K562 (cell line): ENCODE data around the gene GCDH. TPM values are rescaled to one million over a fixed set of nuclear protein-coding genes. Genes with fewer than 3 reads are reported as not detected.

Experiments
- DPF2 ChIP-seq: fragments of 450-650 bp; IDR thresholded peaks from 2 replicates; pipeline ENCODE4 v1.6.1; 2016
- GABPB1 ChIP-seq: sonication (generic); formaldehyde crosslinking; IDR thresholded peaks from 2 replicates; pipeline ENCODE4 v1.8.0; 2022; ENCODE audit warnings: mild to moderate bottlenecking, missing genetic modification reagents
- HNRNPLL ChIP-seq: fragments of 200-400 bp; formaldehyde crosslinking; IDR thresholded peaks from 2 replicates; pipeline ENCODE4 v1.6.1; 2017; ENCODE audit warnings: low read length, low read depth, mild to moderate bottlenecking; ENCODE audit not compliant: poor library complexity, severe bottlenecking
- KLF1 ChIP-seq: fragments of 450-650 bp; IDR thresholded peaks from 2 replicates; pipeline ENCODE4 v1.6.1; 2016; ENCODE audit warnings: missing genetic modification characterization, missing compliant biosample characterization
- MEIS2 ChIP-seq: fragments of 450-650 bp; IDR thresholded peaks from 2 replicates; pipeline ENCODE4 v1.6.1; 2014; ENCODE audit warnings: mild to moderate bottlenecking; ENCODE audit not compliant: partially characterized antibody
- NFE2 ChIP-seq: IDR thresholded peaks from 2 replicates; pipeline ENCODE4 v1.6.1; 2014; ENCODE audit warnings: antibody characterized with exemption, low read depth
- NFYB ChIP-seq: IDR thresholded peaks from 2 replicates; pipeline ENCODE4 v1.6.1; 2011; ENCODE audit warnings: mild to moderate bottlenecking, moderate library complexity; ENCODE audit not compliant: insufficient read length; ENCODE audit errors: extremely low read depth
- POLR2A ChIP-seq: fragments of 450-650 bp; conservative IDR thresholded peaks from 2 replicates; pipeline ENCODE4 v1.6.1; 2016
- RBFOX2 ChIP-seq: fragments of 200-400 bp; formaldehyde crosslinking; IDR thresholded peaks from 2 replicates; pipeline ENCODE4 v1.6.1; 2017; ENCODE audit warnings: low read depth, mild to moderate bottlenecking, low read length, moderate library complexity
- SNIP1 ChIP-seq: fragments of 450-650 bp; IDR thresholded peaks from 2 replicates; pipeline ENCODE4 v1.7.1; 2017; ENCODE audit warnings: low read depth, mild to moderate bottlenecking
- TAF1 ChIP-seq: IDR thresholded peaks from 2 replicates; pipeline ENCODE4 v1.6.1; 2011; ENCODE audit warnings: mild to moderate bottlenecking, low read length, moderate library complexity; ENCODE audit not compliant: insufficient read depth, control insufficient read depth, severe bottlenecking; ENCODE audit errors: extremely low read depth
- TAF7 ChIP-seq: fragments of 450-650 bp; IDR thresholded peaks from 2 replicates; pipeline ENCODE4 v1.6.1; 2016; ENCODE audit warnings: missing genetic modification characterization, missing compliant biosample characterization
- polyA plus RNA-seq, 8 experiments: library from polyadenylated mRNA; depleted of rRNA in 4 of 8; stranded (reverse) in 5 of 8; unstranded in 3 of 8; fragments of >200 nt; fragmentation: Nextera tagmentation in 2 of 8; fragmentation: Illumina TruSeq in 1 of 8; extraction: Ambion mirVana in 2 of 8; extraction: Trizol in 1 of 8; gene quantifications; 2 replicates each; pipeline versions ENCODE4 v1.2.1 to v1.2.3, GENCODE V29; 2011 to 2014; ENCODE audit warnings: inconsistent platforms in 1 of 8, missing spikeins in 1 of 8
- total RNA-seq, 7 experiments: library from RNA; depleted of rRNA in 6 of 7; stranded (reverse); fragments of >200 nt in 6 of 7; fragmentation: Illumina TruSeq in 2 of 7; extraction: Trizol in 2 of 7; gene quantifications; 2 replicates each; pipeline versions ENCODE4 v1.2.1 to v1.2.3, GENCODE V29; 2011 to 2021; ENCODE audit warnings: low replicate concordance in 1 of 7
- TF ChIP-seq, protein P1 (sequence below), 2 experiments: fragments of 450-650 bp; IDR thresholded peaks; 2 replicates each; pipeline ENCODE4 v1.6.1; 2016
- TF ChIP-seq, protein P2 (sequence below): fragments of 450-650 bp; IDR thresholded peaks from 2 replicates; pipeline ENCODE4 v1.7.1; 2018; ENCODE audit warnings: mild to moderate bottlenecking, low read depth; ENCODE audit not compliant: partially characterized antibody
- TF ChIP-seq, protein P3 (sequence below): sonication (generic); formaldehyde crosslinking; IDR thresholded peaks from 2 replicates; pipeline ENCODE4 v1.8.1; 2022; ENCODE audit warnings: missing genetic modification reagents
- TF ChIP-seq, protein P4 (sequence below): fragments of 450-650 bp; IDR thresholded peaks from 2 replicates; pipeline ENCODE4 v1.6.1; 2016; ENCODE audit warnings: borderline replicate concordance
- TF ChIP-seq, protein P5 (sequence below): fragments of 450-650 bp; IDR thresholded peaks from one replicate; pipeline ENCODE4 v1.6.1; 2018; ENCODE audit warnings: mild to moderate bottlenecking, moderate library complexity; ENCODE audit not compliant: partially characterized antibody

The GCDH gene
- total and polyA plus RNA-seq, 9 of the 15 experiments (the other 6 are each of a cell fraction or from before 2014, with no cell fraction given): 2.9 to 50.8 (median 19.1) TPM

DNA sequence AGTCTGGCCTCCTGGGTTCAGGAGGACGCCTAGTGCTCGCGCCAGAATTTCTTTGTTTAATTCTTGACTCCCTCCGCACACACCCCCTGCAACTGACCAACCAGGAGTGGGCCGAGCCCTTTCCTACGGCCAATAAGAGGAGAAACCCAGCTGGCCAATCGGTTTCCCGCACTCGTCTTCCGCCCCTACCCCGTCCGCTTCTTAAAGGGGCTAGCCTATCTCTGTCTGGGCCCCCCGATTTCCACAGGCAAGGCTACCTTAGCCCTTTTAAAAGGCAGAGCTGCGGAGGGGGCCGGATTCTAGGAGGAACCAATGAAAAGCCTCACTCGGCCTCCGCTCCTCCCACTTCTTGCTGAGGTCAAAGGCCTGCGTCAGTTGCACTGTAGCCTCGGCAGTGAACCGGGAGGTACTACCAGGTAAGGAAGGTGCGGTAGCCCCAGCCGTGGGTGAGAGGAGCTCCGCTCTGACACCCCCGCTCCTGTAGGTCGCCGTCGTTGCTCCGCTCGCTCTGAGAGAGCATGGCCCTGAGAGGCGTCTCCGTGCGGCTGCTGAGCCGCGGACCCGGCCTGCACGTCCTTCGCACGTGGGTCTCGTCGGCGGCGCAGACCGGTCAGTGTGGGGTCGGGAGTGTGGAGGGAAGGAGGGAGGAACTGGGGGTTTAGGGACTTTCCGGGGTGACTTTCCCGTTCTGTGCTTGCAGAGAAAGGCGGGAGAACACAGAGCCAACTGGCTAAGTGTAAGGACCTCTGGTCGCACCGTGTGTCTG is at the start of gene GCDH (continued):
- peak; percentile 55; the same call in 1 of the 2 replicates for TF ChIP-seq GABPB1 (CRISPR knock-in tag)
- TF ChIP-seq, protein P1, sequence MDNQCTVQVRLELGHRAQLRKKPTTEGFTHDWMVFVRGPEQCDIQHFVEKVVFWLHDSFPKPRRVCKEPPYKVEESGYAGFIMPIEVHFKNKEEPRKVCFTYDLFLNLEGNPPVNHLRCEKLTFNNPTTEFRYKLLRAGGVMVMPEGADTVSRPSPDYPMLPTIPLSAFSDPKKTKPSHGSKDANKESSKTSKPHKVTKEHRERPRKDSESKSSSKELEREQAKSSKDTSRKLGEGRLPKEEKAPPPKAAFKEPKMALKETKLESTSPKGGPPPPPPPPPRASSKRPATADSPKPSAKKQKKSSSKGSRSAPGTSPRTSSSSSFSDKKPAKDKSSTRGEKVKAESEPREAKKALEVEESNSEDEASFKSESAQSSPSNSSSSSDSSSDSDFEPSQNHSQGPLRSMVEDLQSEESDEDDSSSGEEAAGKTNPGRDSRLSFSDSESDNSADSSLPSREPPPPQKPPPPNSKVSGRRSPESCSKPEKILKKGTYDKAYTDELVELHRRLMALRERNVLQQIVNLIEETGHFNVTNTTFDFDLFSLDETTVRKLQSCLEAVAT (IDR thresholded peaks at IDR 0.05): no peak; a peak in 1 of 4 replicates
- peak; percentile 68 for TF ChIP-seq HNRNPLL
- TF ChIP-seq POLR2A: peak; percentile 82
- no peak for TF ChIP-seq KLF1 (tag)
- no peak for TF ChIP-seq DPF2
- TF ChIP-seq NFE2: no peak
- TF ChIP-seq RBFOX2: peak; percentile 77
- no peak for TF ChIP-seq MEIS2
- peak; percentile 100 for TF ChIP-seq SNIP1
- TF ChIP-seq TAF7: no peak
- TF ChIP-seq, protein P2, sequence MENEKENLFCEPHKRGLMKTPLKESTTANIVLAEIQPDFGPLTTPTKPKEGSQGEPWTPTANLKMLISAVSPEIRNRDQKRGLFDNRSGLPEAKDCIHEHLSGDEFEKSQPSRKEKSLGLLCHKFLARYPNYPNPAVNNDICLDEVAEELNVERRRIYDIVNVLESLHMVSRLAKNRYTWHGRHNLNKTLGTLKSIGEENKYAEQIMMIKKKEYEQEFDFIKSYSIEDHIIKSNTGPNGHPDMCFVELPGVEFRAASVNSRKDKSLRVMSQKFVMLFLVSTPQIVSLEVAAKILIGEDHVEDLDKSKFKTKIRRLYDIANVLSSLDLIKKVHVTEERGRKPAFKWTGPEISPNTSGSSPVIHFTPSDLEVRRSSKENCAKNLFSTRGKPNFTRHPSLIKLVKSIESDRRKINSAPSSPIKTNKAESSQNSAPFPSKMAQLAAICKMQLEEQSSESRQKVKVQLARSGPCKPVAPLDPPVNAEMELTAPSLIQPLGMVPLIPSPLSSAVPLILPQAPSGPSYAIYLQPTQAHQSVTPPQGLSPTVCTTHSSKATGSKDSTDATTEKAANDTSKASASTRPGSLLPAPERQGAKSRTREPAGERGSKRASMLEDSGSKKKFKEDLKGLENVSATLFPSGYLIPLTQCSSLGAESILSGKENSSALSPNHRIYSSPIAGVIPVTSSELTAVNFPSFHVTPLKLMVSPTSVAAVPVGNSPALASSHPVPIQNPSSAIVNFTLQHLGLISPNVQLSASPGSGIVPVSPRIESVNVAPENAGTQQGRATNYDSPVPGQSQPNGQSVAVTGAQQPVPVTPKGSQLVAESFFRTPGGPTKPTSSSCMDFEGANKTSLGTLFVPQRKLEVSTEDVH: no peak
- peak; percentile 50 for TF ChIP-seq NFYB
- TF ChIP-seq, protein P3, sequence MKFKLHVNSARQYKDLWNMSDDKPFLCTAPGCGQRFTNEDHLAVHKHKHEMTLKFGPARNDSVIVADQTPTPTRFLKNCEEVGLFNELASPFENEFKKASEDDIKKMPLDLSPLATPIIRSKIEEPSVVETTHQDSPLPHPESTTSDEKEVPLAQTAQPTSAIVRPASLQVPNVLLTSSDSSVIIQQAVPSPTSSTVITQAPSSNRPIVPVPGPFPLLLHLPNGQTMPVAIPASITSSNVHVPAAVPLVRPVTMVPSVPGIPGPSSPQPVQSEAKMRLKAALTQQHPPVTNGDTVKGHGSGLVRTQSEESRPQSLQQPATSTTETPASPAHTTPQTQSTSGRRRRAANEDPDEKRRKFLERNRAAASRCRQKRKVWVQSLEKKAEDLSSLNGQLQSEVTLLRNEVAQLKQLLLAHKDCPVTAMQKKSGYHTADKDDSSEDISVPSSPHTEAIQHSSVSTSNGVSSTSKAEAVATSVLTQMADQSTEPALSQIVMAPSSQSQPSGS (CRISPR knock-in tag): no peak
- TF ChIP-seq, protein P4, sequence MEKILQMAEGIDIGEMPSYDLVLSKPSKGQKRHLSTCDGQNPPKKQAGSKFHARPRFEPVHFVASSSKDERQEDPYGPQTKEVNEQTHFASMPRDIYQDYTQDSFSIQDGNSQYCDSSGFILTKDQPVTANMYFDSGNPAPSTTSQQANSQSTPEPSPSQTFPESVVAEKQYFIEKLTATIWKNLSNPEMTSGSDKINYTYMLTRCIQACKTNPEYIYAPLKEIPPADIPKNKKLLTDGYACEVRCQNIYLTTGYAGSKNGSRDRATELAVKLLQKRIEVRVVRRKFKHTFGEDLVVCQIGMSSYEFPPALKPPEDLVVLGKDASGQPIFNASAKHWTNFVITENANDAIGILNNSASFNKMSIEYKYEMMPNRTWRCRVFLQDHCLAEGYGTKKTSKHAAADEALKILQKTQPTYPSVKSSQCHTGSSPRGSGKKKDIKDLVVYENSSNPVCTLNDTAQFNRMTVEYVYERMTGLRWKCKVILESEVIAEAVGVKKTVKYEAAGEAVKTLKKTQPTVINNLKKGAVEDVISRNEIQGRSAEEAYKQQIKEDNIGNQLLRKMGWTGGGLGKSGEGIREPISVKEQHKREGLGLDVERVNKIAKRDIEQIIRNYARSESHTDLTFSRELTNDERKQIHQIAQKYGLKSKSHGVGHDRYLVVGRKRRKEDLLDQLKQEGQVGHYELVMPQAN: peak; percentile 100
- peak; percentile 16 for TF ChIP-seq TAF1
- TF ChIP-seq, protein P5, sequence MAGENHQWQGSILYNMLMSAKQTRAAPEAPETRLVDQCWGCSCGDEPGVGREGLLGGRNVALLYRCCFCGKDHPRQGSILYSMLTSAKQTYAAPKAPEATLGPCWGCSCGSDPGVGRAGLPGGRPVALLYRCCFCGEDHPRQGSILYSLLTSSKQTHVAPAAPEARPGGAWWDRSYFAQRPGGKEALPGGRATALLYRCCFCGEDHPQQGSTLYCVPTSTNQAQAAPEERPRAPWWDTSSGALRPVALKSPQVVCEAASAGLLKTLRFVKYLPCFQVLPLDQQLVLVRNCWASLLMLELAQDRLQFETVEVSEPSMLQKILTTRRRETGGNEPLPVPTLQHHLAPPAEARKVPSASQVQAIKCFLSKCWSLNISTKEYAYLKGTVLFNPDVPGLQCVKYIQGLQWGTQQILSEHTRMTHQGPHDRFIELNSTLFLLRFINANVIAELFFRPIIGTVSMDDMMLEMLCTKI: no peak
